IMR-90 (cell line): ENCODE data around the gene PAXX.

ENCODE experiments used
- BHLHE40 ChIP-seq: fragments of 150-350 bp; IDR thresholded peaks from 2 replicates; pipeline ENCODE4 v1.6.1; 2016; ENCODE audit warnings: mild to moderate bottlenecking, low read depth, low read length
- CEBPB ChIP-seq: IDR thresholded peaks from 2 replicates; pipeline ENCODE4 v1.6.1; 2012; ENCODE audit warnings: low read depth, low read length, improper control_type of control experiment
- CHD1 ChIP-seq: IDR thresholded peaks from 2 replicates; pipeline ENCODE4 v1.6.1; 2012; ENCODE audit warnings: low read depth, low read length, improper control_type of control experiment
- FOS ChIP-seq: fragments of 150-350 bp; IDR thresholded peaks from 2 replicates; pipeline ENCODE4 v1.6.1; 2016; ENCODE audit warnings: low read depth, low read length
- MAFK ChIP-seq: IDR thresholded peaks from 2 replicates; pipeline ENCODE4 v1.6.1; 2012; ENCODE audit warnings: low read depth, low read length, improper control_type of control experiment
- MXI1 ChIP-seq: IDR thresholded peaks from 2 replicates; pipeline ENCODE4 v1.6.1; 2012; ENCODE audit warnings: low read depth, mild to moderate bottlenecking, low read length, moderate library complexity, borderline replicate concordance
- POLR2A ChIP-seq: IDR thresholded peaks from 2 replicates; pipeline ENCODE4 v1.6.1; 2012; ENCODE audit warnings: mild to moderate bottlenecking, low read depth, low read length
- RAD21 ChIP-seq: IDR thresholded peaks from 2 replicates; pipeline ENCODE4 v1.6.1; 2012; ENCODE audit warnings: low read length, improper control_type of control experiment
- RCOR1 ChIP-seq: IDR thresholded peaks from 2 replicates; pipeline ENCODE4 v1.6.1; 2012; ENCODE audit warnings: mild to moderate bottlenecking, low read length, improper control_type of control experiment; ENCODE audit not compliant: insufficient replicate concordance
- RFX5 ChIP-seq: IDR thresholded peaks from 2 replicates; pipeline ENCODE4 v1.8.0; 2012; ENCODE audit warnings: low read depth, mild to moderate bottlenecking, low read length, moderate library complexity
- TF ChIP-seq, protein P1 (sequence below): fragments of 150-350 bp; IDR thresholded peaks from 2 replicates; pipeline ENCODE4 v1.6.1; 2017; ENCODE audit warnings: mild to moderate bottlenecking, antibody characterized with exemption, low read length, low read depth
- TF ChIP-seq, protein P2 (sequence below): conservative IDR thresholded peaks from 2 replicates; pipeline ENCODE4 v1.5.1; 2012; ENCODE audit warnings: mild to moderate bottlenecking, low read depth, low read length, improper control_type of control experiment
- TF ChIP-seq, protein P3 (sequence below): fragments of 150-350 bp; IDR thresholded peaks from 2 replicates; pipeline ENCODE4 v1.6.1; 2016; ENCODE audit warnings: low read depth, mild to moderate bottlenecking, low read length, moderate library complexity, borderline replicate concordance

DNA sequence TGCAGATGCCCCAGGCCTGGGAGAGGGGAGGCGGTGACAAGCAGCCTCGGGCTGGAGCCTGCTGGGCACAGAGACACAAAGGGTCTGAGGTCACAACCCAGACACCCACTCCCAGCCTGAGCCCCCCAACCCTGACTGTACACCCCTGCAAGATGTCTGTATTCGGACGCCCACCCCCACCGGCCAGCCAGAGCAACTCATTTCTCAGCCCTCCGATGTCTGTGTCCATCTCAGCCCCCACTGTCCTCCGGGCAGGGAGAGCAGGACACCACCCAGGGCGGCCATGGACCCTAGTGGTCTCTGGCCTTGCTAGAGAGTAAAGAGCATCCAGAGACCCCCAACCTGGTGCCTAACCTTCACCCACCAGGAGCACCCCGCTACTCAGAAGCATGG is 36.3 kb upstream of the PAXX start:
- TF ChIP-seq, protein P1, sequence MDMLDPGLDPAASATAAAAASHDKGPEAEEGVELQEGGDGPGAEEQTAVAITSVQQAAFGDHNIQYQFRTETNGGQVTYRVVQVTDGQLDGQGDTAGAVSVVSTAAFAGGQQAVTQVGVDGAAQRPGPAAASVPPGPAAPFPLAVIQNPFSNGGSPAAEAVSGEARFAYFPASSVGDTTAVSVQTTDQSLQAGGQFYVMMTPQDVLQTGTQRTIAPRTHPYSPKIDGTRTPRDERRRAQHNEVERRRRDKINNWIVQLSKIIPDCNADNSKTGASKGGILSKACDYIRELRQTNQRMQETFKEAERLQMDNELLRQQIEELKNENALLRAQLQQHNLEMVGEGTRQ = no peak
- TF ChIP-seq, protein P2, sequence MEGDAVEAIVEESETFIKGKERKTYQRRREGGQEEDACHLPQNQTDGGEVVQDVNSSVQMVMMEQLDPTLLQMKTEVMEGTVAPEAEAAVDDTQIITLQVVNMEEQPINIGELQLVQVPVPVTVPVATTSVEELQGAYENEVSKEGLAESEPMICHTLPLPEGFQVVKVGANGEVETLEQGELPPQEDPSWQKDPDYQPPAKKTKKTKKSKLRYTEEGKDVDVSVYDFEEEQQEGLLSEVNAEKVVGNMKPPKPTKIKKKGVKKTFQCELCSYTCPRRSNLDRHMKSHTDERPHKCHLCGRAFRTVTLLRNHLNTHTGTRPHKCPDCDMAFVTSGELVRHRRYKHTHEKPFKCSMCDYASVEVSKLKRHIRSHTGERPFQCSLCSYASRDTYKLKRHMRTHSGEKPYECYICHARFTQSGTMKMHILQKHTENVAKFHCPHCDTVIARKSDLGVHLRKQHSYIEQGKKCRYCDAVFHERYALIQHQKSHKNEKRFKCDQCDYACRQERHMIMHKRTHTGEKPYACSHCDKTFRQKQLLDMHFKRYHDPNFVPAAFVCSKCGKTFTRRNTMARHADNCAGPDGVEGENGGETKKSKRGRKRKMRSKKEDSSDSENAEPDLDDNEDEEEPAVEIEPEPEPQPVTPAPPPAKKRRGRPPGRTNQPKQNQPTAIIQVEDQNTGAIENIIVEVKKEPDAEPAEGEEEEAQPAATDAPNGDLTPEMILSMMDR = no peak
- TF ChIP-seq MAFK (no peak), POLR2A (no peak), BHLHE40 (no peak), RAD21 (no peak), CEBPB (no peak), RFX5 (no peak), MXI1 (no peak), FOS (no peak), CHD1 (no peak), RCOR1 (no peak)
- TF ChIP-seq, protein P3, sequence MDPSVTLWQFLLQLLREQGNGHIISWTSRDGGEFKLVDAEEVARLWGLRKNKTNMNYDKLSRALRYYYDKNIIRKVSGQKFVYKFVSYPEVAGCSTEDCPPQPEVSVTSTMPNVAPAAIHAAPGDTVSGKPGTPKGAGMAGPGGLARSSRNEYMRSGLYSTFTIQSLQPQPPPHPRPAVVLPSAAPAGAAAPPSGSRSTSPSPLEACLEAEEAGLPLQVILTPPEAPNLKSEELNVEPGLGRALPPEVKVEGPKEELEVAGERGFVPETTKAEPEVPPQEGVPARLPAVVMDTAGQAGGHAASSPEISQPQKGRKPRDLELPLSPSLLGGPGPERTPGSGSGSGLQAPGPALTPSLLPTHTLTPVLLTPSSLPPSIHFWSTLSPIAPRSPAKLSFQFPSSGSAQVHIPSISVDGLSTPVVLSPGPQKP = no peak
